ENCODE data around the gene KCNQ4.

The KCNQ4 gene

GRCh38 chr1:40753142-40753882, 30.3 kb upstream of the KCNQ4 start:
- TF ChIP-seq SPI1 (IDR thresholded peaks at IDR 0.05; ENCODE audit: low read depth, low read length) = 0 out of 2 replicates have a peak, but pooled peaks have one; percentile 9
- TF ChIP-seq TAF1 (IDR thresholded peaks at IDR 0.05; ENCODE audit: low read depth, low read length) = no peak
- TF ChIP-seq POU2F2 (IDR thresholded peaks at IDR 0.05; ENCODE audit: low read depth, low read length) = no peak
- DNase-seq (ENCODE audit: insufficient read length, low spot score) (peak; percentile 20), FAIRE-seq (peak; percentile 92)

GRCh38 chr1:40754201-40754600, 29.4 kb upstream of the KCNQ4 start:
- TF ChIP-seq PAX5 (IDR thresholded peaks at IDR 0.05; ENCODE audit: insufficient read depth, low read length, severe bottlenecking) = no peak
- TF ChIP-seq POLR2A (IDR thresholded peaks at IDR 0.05; ENCODE audit: low read depth, low read length) = no peak
- no peak for TF ChIP-seq SPI1 (IDR thresholded peaks at IDR 0.05; ENCODE audit: low read depth, low read length)
- TF ChIP-seq POU2F2 (IDR thresholded peaks at IDR 0.05; ENCODE audit: low read depth, low read length) = no peak
- TF ChIP-seq POLR2AphosphoS5 (IDR thresholded peaks at IDR 0.05; ENCODE audit: low read depth, low read length) = no peak
- TF ChIP-seq TAF1 (IDR thresholded peaks at IDR 0.05; ENCODE audit: low read depth, low read length) = no peak
- FAIRE-seq = no peak

DNA sequence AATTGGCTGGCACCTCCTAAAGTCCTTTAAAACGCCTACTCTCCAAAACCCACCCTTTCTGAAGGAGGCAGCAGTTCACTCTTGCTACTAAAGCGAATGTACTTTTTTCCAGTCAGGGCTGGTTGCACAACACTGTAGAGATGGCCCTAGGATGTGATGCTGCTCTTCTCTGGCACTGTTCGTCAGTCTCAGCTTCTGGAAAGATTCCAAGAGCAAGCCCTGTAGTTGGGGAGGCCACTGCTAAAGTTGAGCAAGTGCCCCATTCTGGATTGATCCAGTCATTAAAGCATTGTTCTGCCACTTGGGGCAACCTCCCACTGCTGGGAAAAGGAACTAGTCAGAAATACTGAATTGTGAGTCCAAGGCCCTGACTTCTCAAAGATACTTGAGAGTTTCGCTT, 28.5 kb upstream of the KCNQ4 start:
- TF ChIP-seq POU2F2 (IDR thresholded peaks at IDR 0.05; ENCODE audit: low read depth, low read length) (no peak), POLR2A (IDR thresholded peaks at IDR 0.05; ENCODE audit: low read depth, low read length) (no peak), PAX5 (IDR thresholded peaks at IDR 0.05; ENCODE audit: insufficient read depth, low read length, severe bottlenecking) (no peak), POLR2AphosphoS5 (IDR thresholded peaks at IDR 0.05; ENCODE audit: low read depth, low read length) (no peak), TAF1 (IDR thresholded peaks at IDR 0.05; ENCODE audit: low read depth, low read length) (no peak), SPI1 (IDR thresholded peaks at IDR 0.05; ENCODE audit: low read depth, low read length) (no peak)
- no peak for DNase-seq (ENCODE audit: insufficient read length, low spot score)
- FAIRE-seq = no peak

More at GRCh38 chr1:40754201-40754600, 29.4 kb upstream of the KCNQ4 start:
- DNase-seq (ENCODE audit: insufficient read length, low spot score) = no peak

- no peak for DNase-seq (ENCODE audit: insufficient read length, low spot score)
- peak; percentile 9 for FAIRE-seq
- no peak for TF ChIP-seq PAX5 (IDR thresholded peaks at IDR 0.05; ENCODE audit: insufficient read depth, low read length, severe bottlenecking)
Measured at GRCh38 chr1:40756523-40756922, 27.1 kb upstream of the KCNQ4 start.

- DNase-seq (ENCODE audit: insufficient read length, low spot score) = no peak
- no peak for FAIRE-seq
- no peak for TF ChIP-seq PAX5 (IDR thresholded peaks at IDR 0.05; ENCODE audit: insufficient read depth, low read length, severe bottlenecking)
- TF ChIP-seq SPI1 (IDR thresholded peaks at IDR 0.05; ENCODE audit: low read depth, low read length) = no peak
- no peak for TF ChIP-seq POLR2AphosphoS5 (IDR thresholded peaks at IDR 0.05; ENCODE audit: low read depth, low read length)
- TF ChIP-seq TAF1 (IDR thresholded peaks at IDR 0.05; ENCODE audit: low read depth, low read length) = no peak
- no peak for TF ChIP-seq POLR2A (IDR thresholded peaks at IDR 0.05; ENCODE audit: low read depth, low read length)
- no peak for TF ChIP-seq POU2F2 (IDR thresholded peaks at IDR 0.05; ENCODE audit: low read depth, low read length)
Measured at GRCh38 chr1:40757084-40757483, 26.5 kb upstream of the KCNQ4 start.

DNA sequence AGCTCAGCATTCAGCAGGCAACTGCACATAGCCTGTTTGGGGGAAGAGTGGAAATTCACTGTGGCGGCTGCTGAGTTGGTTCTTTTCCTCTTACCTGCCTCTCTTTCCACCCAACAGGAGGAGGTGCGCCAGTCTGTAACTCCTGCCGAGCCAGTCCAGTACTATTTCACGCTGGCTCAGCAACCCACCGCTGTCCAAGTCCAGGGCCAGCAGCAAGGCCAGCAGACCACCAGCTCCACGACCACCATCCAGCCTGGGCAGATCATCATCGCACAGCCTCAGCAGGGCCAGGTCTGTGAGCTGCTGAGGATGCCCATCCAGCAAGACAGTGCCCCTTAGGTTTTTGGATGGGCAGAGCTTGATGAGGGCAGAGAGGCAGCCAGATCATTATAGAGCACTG, 25.6 kb upstream of the KCNQ4 start:
- no peak for DNase-seq (ENCODE audit: insufficient read length, low spot score)
- TF ChIP-seq POLR2AphosphoS5 (IDR thresholded peaks at IDR 0.05; ENCODE audit: low read depth, low read length) (no peak), TAF1 (IDR thresholded peaks at IDR 0.05; ENCODE audit: low read depth, low read length) (no peak), SPI1 (IDR thresholded peaks at IDR 0.05; ENCODE audit: low read depth, low read length) (no peak), POLR2A (IDR thresholded peaks at IDR 0.05; ENCODE audit: low read depth, low read length) (no peak), POU2F2 (IDR thresholded peaks at IDR 0.05; ENCODE audit: low read depth, low read length) (no peak), PAX5 (IDR thresholded peaks at IDR 0.05; ENCODE audit: insufficient read depth, low read length, severe bottlenecking) (no peak)
- no peak for FAIRE-seq

DNA sequence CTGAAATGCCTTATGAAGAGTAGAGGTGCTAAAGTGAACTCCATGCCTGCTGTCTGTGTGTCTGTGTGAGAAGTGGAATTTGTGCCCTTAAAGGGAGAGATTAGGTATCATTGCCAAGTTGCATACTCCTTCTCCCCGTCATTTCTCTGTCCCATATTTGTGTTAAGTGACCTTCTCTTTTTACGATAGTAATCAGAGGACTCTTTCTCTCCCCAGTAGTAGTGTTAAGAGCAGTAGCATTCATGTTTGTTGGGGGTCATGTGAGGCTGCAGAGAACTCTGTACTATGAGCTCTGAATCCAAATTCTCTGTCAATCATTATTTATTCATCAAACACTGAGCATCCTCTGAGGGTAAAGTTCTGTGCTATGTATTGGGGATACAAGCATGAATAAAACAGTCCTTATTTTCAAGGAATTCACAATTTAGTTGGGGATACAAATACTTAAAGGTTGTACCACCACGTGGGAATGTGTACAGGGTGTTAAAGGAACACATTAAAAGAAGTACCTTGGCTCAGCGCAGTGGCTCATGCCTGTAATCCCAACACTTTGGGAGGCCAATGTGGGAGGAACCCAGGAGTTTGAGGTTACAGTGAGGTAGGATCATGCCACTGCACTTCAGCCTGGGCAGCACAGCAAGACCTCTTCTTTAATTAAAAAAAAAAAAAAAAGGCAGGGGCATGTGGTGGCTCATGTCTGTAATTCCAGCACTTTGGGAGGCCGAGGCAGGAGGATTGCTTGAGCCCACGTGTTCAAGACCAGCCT, 24.8 kb upstream of the KCNQ4 start:
- DNase-seq (ENCODE audit: insufficient read length, low spot score) (no peak), FAIRE-seq (peak; percentile 35)

GRCh38 chr1:40760984-40761383, 22.6 kb upstream of the KCNQ4 start:
- TF ChIP-seq TAF1 (IDR thresholded peaks at IDR 0.05; ENCODE audit: low read depth, low read length) = no peak
- no peak for TF ChIP-seq POU2F2 (IDR thresholded peaks at IDR 0.05; ENCODE audit: low read depth, low read length)
- TF ChIP-seq PAX5 (IDR thresholded peaks at IDR 0.05; ENCODE audit: insufficient read depth, low read length, severe bottlenecking) = no peak
- TF ChIP-seq POLR2AphosphoS5 (IDR thresholded peaks at IDR 0.05; ENCODE audit: low read depth, low read length) = no peak
- TF ChIP-seq POLR2A (IDR thresholded peaks at IDR 0.05; ENCODE audit: low read depth, low read length) = no peak
- TF ChIP-seq SPI1 (IDR thresholded peaks at IDR 0.05; ENCODE audit: low read depth, low read length) = no peak
- no peak for DNase-seq (ENCODE audit: insufficient read length, low spot score)
- FAIRE-seq = peak; percentile 70

More for the DNA sequence above, 24.8 kb upstream of the KCNQ4 start:
- no peak for TF ChIP-seq SPI1 (IDR thresholded peaks at IDR 0.05; ENCODE audit: low read depth, low read length)
- no peak for TF ChIP-seq PAX5 (IDR thresholded peaks at IDR 0.05; ENCODE audit: insufficient read depth, low read length, severe bottlenecking)
- TF ChIP-seq POLR2AphosphoS5 (IDR thresholded peaks at IDR 0.05; ENCODE audit: low read depth, low read length) = no peak
- no peak for TF ChIP-seq POLR2A (IDR thresholded peaks at IDR 0.05; ENCODE audit: low read depth, low read length)
- no peak for TF ChIP-seq TAF1 (IDR thresholded peaks at IDR 0.05; ENCODE audit: low read depth, low read length)
- TF ChIP-seq POU2F2 (IDR thresholded peaks at IDR 0.05; ENCODE audit: low read depth, low read length) = no peak

- DNase-seq (ENCODE audit: insufficient read length, low spot score) (no peak), FAIRE-seq (peak; percentile 90)
- no peak for TF ChIP-seq TAF1 (IDR thresholded peaks at IDR 0.05; ENCODE audit: low read depth, low read length)
- TF ChIP-seq POLR2A (IDR thresholded peaks at IDR 0.05; ENCODE audit: low read depth, low read length) = no peak
- TF ChIP-seq POU2F2 (IDR thresholded peaks at IDR 0.05; ENCODE audit: low read depth, low read length) = no peak
- TF ChIP-seq SPI1 (IDR thresholded peaks at IDR 0.05; ENCODE audit: low read depth, low read length) = no peak
Measured at GRCh38 chr1:40762144-40762923, 21.3 kb upstream of the KCNQ4 start.
